ENCODE measurements around the gene GPR15LG.

- TF ChIP-seq, protein P1, sequence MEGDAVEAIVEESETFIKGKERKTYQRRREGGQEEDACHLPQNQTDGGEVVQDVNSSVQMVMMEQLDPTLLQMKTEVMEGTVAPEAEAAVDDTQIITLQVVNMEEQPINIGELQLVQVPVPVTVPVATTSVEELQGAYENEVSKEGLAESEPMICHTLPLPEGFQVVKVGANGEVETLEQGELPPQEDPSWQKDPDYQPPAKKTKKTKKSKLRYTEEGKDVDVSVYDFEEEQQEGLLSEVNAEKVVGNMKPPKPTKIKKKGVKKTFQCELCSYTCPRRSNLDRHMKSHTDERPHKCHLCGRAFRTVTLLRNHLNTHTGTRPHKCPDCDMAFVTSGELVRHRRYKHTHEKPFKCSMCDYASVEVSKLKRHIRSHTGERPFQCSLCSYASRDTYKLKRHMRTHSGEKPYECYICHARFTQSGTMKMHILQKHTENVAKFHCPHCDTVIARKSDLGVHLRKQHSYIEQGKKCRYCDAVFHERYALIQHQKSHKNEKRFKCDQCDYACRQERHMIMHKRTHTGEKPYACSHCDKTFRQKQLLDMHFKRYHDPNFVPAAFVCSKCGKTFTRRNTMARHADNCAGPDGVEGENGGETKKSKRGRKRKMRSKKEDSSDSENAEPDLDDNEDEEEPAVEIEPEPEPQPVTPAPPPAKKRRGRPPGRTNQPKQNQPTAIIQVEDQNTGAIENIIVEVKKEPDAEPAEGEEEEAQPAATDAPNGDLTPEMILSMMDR (IDR thresholded peaks at IDR 0.05), result no peak
- no peak for TF ChIP-seq POLR2A (IDR thresholded peaks at IDR 0.05)
- TF ChIP-seq EP300 (IDR thresholded peaks at IDR 0.05; ENCODE audit: low read depth), result no peak
- no peak for TF ChIP-seq POLR2AphosphoS5 (IDR thresholded peaks at IDR 0.05)
Observed at GRCh38 chr10:84201682-84202081, 28.1 kb downstream of the GPR15LG start.
